HG02943 (cell line): Measurements from ENCODE around the gene NPL.

Source experiments
- ATAC-seq: cut with Tn5 transposase; IDR thresholded peaks from one replicate; pipeline ENCODE4 v1.9.1; 2021; ENCODE audit warnings: mild to moderate bottlenecking, low read depth, moderate library complexity; ENCODE audit not compliant: unreplicated experiment

The NPL gene, protein sequence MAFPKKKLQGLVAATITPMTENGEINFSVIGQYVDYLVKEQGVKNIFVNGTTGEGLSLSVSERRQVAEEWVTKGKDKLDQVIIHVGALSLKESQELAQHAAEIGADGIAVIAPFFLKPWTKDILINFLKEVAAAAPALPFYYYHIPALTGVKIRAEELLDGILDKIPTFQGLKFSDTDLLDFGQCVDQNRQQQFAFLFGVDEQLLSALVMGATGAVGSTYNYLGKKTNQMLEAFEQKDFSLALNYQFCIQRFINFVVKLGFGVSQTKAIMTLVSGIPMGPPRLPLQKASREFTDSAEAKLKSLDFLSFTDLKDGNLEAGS

DNA sequence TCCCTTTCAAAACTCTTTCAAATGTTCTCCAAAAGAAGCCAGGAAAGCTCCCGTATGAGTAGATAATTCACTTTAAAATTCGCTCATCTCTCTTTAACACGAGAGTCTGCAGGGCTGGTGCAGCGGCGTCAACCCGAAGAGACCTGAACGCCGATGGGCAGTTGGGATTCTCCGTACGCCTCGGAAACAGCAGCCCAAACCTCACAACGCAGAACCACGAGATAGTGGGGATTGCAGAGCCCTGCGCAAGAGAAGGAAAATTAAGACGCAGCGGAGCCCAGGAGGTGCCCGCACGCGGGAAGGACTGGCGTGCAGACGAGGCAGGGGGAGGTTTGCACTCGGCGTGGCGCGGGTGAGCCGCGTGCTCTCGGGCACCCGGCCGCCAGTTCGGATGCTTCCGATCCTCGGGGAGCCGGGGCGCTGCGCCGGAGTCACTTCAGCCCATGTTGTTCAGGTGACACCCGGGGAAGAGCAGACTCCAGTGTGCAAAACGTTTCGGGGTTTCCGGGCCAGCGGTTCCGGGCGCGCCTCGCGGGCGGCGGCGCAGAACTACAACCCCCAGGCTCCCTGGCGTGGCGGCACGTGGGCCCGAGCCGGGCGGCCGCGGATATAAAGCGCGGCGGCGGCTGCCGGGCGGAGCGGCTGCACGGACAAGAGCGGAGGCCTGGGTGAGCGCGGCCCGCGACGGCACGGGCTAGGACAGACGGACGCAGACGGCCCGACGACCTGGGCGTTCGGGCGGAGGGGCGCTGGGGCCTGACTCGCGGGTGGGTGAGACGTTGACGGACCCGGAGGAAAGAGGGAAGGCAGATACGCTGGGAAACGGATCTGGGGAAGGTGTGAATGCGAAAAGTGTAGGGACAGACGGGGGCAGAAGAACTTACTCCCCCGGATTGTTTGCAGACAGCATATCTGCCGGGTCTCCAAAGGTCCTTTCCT, at the start of gene NPL:
Gene NPL, plus strand, starts transcription at position 636 of the 939 bp plus-strand sequence. CDS start 4,599 bp downstream, outside the sequence.
- peak; percentile 88 for ATAC-seq

- ATAC-seq, result no peak
These were observed 49.5 kb upstream of the NPL start for GRCh38 chr1:182740120-182740519.

DNA sequence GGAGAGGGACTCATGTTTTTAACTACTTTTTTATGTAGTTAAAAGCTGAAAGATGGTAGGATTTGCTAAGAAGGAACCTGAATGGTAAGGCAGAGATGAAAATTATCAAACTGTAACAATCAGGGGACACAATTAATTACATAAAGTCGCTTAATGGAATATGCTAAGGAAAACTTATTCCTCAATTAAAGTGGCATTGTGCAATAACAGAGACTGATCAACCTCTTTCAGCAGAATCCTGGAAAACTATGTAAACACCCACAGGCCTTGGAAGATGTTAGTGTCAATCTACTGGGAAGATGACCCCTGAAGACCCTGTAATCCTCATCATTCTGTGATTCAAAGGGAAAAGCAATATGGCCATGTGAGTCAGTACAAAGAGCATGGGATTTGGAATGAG, 46.8 kb upstream of the NPL start:
- ATAC-seq, result no peak

DNA sequence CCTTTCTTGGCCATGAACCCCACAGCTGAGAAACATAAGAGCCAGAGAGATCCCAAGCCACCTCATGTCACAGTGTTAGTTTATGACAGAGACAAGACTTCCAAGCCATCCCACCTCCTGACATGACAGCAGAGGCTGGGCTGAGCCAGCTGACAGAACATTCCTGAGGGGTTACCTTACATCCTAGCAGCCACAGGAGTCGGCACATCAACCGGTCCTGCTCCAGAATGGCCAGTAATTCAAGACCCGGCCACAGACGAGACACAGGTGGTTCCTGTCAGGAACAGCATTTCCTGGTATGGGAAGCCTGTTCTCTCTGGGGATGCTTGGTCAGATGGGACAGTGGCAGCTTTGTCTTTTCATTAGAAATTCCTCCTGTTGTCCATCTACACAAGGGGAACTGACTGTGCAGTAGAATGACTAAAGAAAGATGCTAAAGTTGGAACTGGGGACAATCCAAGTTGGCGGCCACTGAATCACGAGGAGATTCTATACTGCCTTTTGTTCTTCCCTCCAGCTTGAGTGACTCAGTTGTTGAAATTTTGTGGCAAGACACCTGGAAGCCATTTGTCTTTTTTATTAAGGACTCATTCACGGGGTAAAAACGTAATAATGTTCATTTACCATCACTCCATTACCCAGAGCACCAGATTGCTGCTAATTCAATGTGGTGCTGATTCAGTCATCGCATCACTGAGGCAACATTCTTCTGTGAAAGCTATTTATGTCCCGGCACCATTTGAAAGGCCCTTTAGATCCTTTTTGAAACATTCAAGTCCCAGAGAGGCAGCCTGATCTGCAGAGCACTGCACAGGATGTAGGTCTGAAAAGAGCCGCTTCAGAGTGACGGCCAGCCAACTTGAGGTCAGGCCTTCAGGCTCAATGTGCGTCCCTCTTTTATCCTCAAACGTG, 37.2 kb upstream of the NPL start:
- ATAC-seq, result no peak

DNA sequence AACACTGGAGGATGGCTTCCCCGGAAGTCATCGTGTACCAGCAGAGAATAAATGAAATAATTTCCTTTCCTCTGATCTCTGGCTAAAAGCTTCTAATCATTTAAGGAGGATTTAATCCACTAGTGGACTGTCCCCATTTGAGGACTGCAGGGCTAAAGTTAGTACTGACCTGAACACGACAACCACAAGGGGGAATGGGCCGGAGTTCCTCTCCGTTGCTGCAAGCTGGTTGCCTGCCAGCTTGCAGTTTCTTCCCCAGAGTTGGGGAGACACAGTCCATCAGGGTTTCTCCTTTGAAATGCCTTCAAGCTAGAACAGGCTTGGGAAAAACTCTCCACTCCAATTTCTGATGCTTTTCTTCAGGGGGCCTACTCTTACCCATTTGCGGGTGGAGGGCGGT, 35.5 kb upstream of the NPL start:
- ATAC-seq, result no peak

DNA sequence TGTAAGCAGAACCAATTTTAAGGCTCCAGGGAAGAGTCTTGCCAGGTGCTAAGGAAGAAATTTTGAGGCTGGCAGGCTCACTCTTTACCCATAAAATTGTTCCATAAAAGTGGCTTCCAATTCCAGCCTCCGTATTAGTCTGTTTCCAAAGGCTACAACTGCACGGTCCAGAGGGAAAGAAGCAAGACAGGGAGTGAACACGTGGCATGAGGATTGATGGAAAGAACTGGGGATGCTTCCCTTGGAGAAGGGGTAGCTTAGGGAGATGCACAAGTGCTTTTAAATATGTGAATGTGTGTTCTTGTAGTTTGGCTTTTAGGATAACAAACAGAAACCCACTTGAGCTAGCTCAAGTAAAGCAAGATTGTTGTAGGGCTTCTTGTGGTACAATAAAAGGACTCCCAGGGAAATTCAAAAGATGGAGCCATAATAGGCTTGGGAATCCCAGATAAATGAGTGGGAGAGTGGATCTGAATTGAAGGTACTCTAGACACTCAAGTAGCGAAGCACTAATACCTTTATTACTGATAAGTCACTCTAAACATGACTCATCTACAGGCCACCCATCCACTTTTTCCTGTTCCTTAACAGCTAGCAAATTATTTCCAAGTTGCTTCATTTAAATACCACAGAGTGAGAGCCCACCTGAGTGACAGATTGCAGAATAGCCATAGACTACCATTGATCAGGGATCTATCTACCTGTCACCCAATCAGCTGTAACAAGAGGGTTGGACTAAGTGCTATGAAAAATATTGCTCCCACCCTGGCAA, 34.8 kb upstream of the NPL start:
- ATAC-seq, result no peak

GRCh38 chr1:182755632-182756031, 33.9 kb upstream of the NPL start:
- ATAC-seq, result no peak

DNA sequence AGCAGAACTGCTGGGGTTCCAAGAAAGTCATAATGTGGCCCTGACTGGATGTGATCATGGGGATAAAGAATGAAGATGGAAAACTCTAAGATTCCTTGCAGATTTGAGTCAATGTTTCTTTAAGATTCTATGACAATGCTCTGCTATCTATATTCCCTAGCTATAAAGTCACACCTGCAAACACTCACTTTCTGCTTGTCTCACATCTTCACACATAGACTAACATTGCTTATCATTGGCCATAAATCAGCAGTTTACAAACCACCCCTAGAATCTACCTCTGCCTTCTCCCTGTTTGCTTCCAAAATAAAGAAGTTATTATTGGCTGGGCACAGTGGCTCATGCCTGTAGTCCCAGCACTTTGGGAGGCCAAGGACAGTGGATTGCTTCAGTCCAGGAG, 33.1 kb upstream of the NPL start:
- no peak for ATAC-seq

GRCh38 chr1:182761396-182762395, 27.9 kb upstream of the NPL start:
- ATAC-seq, result no peak

DNA sequence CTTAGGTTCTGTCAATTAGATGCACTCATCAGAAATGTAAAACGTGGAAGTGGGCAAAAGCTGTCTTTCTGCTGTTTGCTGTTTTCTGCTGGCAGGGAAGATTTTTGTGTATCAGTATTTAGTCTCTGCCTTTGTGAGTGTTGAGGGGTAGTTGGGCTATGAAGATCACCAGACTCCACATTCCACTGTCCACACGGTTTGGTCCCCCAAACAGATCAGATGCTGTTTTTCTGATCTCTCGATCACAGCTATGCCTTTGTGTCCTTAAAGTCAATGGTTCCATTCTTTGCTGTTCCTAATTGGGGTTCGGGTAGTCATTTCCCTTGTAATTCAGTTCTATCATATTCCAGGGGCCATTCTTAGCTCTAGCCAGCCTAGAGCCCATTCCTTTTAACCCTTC, 27.0 kb upstream of the NPL start:
- no peak for ATAC-seq

GRCh38 chr1:182764029-182764727, 25.4 kb upstream of the NPL start:
- ATAC-seq, result no peak

DNA sequence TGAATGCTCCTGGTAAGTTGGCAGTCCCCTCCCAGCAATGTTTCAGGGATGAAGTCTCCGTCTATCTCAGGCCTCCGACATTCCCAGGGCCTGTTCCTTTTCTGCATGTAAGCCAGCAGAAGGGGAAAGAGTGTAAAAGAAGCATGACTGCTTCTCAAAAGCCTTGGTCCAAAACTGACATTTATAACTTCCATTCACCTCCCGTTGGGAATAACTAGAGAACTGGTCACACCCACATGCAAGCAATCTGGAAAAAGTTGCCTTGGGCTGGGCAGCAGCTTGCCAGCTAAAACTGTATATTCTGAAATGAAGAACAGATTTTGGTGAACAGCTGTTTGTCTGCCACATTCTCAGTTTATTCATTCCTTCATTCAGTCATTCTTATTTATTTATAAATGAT, 24.2 kb upstream of the NPL start:
- ATAC-seq, result no peak

DNA sequence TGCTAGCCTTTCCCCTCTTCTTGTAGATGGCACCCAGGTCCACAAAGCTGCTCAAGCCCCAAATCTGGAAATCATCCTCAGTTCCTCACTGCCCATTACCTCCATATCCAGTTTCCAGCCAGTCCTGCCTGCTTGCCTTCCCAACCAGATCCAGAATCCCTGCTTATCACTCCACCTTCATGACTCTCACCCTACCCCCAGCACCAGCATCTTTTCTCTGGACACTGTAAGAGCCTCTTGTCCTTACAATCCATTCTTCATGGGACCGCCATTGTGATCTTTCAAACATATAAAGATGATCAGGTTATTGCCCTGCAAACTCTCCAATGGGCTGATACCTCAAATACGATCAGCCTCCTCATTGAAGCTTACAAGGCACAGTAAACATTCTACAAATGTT, 23.5 kb upstream of the NPL start:
- no peak for ATAC-seq

DNA sequence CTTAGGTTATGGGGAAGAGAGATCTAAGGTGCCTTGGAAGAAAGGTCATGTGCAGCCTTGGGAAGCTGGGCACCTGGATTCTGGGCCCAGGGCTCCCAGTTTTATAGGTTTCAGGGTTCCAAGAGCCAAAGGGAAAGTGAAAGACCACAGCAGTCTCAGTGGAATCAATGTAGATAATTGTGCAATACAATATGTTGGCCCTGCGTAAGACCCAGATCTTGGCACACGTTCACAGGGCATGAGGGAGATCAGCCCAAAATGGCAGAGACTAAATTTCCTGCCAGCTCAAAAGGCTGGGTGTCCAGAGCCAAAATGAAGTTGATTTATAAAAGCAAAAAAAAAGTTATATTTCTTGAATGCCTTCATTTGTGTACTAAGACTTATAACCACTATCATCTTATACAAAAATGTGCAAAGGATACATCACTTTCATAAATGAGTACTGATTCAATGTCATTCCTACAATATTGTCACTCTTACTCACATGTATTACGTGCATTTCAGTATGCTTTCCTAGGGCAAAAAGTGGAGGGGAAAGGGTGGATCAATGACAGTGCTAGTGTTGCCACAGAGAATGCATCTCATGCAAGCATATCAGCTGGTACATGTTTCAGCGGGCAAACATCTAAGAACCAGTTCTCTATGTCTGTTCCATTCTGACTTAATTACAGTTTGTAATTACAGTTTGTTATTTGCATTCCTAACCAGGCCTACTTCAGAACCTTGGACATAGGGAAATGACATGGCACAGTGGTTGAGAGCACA, 22.5 kb upstream of the NPL start:
- no peak for ATAC-seq

DNA sequence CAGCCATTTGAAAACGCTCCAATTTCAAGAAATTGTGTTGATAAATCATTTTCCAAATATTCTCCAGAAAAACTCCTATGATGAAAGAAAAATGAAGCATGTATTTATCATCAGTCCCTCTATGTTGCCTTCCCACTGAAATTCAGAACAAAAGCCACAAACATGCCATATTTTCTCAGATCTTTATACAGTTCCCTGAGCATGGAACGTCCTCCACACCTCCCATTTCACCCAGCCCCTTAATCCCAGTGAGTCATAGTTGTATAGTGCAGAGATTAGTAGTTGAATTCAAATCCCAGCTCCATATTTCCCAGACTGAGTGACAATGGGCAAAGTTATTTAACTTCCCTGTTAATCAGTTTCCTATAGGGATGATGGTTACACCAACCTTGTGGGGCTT, 20.6 kb upstream of the NPL start:
- ATAC-seq, result no peak

- no peak for ATAC-seq
These were observed 19.3 kb upstream of the NPL start for GRCh38 chr1:182770232-182770631.

DNA sequence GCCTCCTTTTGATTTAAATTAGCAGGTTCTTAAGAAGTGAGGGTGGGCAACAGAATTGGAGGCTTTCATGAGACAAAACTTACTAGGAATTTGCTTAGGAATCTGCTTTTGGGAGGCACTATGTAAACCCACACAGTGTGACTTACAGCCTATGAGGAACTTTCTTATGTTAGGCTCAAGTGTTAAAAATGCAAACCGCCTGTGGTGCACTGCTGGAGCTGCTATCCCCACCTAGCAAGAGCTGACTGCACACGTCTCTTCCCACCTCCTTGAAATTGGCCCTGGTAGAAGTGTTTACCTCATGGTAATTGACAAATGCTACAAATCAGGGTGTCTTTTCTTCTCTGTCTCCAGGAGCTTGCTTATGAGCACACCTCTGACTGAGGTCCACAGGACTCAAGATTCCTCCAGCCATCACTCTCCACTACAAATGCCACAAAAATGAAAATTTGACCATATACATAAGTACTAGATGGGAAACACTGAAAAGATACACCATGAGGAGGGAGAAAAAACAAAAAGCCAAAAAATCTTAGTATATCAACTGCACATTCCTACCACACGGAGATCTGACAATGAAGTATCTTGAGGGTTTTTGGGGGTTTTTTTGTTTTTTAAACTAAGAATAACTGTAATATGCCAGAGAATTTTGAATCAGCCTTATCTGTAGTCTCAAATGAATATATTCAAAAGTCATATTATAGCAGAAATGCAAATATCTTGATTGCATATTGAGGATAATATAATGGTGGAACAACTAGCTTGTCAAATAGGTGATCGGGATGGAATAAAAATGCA, 18.2 kb upstream of the NPL start:
- no peak for ATAC-seq
